B cell (primary cell): Measurements from ENCODE around the gene SLC25A21. TPM values are rescaled to one million over a fixed set of nuclear protein-coding genes. Genes with fewer than 3 reads are reported as not detected.

ENCODE experiments used
- ATAC-seq: fragments of 200-7000 bp; cut with Tn5 transposase; one replicate; pipeline ENCODE4 v1.10.0; 2021; ENCODE audit warnings: low read depth, mild to moderate bottlenecking, moderate number of reproducible peaks, moderate library complexity
- CTCF ChIA-PET: fragments of 350-600 bp; sonication (Branson Sonifier 250); formaldehyde crosslinking; loops from one replicate; lab custom pipeline; 2021; ENCODE audit warnings: antibody characterized with exemption, inconsistent platforms; lab: Charles Lee
- POLR2A ChIA-PET: fragments of 350-600 bp; sonication (Branson Sonifier 250); formaldehyde crosslinking; loops from one replicate; lab custom pipeline; 2021; ENCODE audit warnings: antibody characterized with exemption; lab: Charles Lee
- DNase-seq: peaks from one replicate; pipeline ENCODE4 v3.0.0; 2013
- H2AFZ ChIP-seq: 2 replicates; pipeline ENCODE4 v1.6.1; 2012; ENCODE audit warnings: mild to moderate bottlenecking, low read depth, low read length; ENCODE audit not compliant: insufficient read depth, poor library complexity, severe bottlenecking
- H3K27ac ChIP-seq, 2 donors: 1 replicate in 1 of 2; 2 replicates in 1 of 2; pipeline ENCODE4 v1.5.1; 2012 to 2013; ENCODE audit warnings: low read length in 2 of 2, mild to moderate bottlenecking in 2 of 2, moderate library complexity in 1 of 2
- H3K27me3 ChIP-seq, 4 experiments: fragments of 200-600 bp in 1 of 4; sonication (generic) in 1 of 4; replicated peaks in 1 of 4; 1 replicate in 2 of 4; 2 replicates in 2 of 4; pipeline versions ENCODE4 v1.6.1 to v1.7.0; 2013 to 2016; ENCODE audit warnings: low read length in 3 of 4, mild to moderate bottlenecking in 2 of 4, mixed read lengths in 1 of 4, moderate library complexity in 1 of 4; ENCODE audit not compliant: insufficient read depth in 4 of 4, control insufficient read depth in 3 of 4; ENCODE audit errors: control extremely low read depth in 1 of 4
- H3K36me3 ChIP-seq, 2 experiments: replicated peaks in 1 of 2; 1 replicate in 1 of 2; 2 replicates in 1 of 2; pipeline versions ENCODE4 v1.6.1 to v1.7.1; 2013; ENCODE audit warnings: low read length in 1 of 2; ENCODE audit not compliant: insufficient read depth in 2 of 2, control insufficient read depth in 1 of 2; ENCODE audit errors: control extremely low read depth in 1 of 2, extremely low read depth in 1 of 2
- H3K4me1 ChIP-seq, 2 donors: fragments of 200-600 bp in 1 of 2; sonication (generic) in 1 of 2; 1 replicate in 1 of 2; 2 replicates in 1 of 2; pipeline versions ENCODE4 v1.5.1 to v1.6.1; 2013 to 2017; ENCODE audit warnings: low read length in 2 of 2; ENCODE audit not compliant: control insufficient read depth in 2 of 2, insufficient read depth in 2 of 2
- H3K4me2 ChIP-seq: replicated peaks from 2 replicates; pipeline ENCODE3; 2012; ENCODE audit warnings: mild to moderate bottlenecking, low read depth, low read length; ENCODE audit not compliant: poor library complexity, severe bottlenecking
- H3K4me3 ChIP-seq, 5 experiments: fragments of 200-600 bp in 1 of 5; sonication (generic) in 1 of 5; 1 replicate in 3 of 5; 2 replicates in 2 of 5; pipeline versions ENCODE4 v1.5.1 to v1.7.0; 2011 to 2016; ENCODE audit warnings: low read length in 4 of 5, mild to moderate bottlenecking in 4 of 5, low read depth in 2 of 5, control low read depth in 1 of 5, moderate library complexity in 1 of 5; ENCODE audit not compliant: insufficient read depth in 1 of 5; ENCODE audit errors: control extremely low read depth in 1 of 5, extremely low read depth in 1 of 5
- H3K79me2 ChIP-seq: fragments of 200-600 bp; sonication (generic); one replicate; pipeline ENCODE4 v1.6.0; 2016; ENCODE audit warnings: low read length; ENCODE audit not compliant: control insufficient read depth, insufficient read depth
- H3K9ac ChIP-seq: fragments of 200-600 bp; sonication (generic); 2 replicates; pipeline ENCODE4 v1.6.1; 2017; ENCODE audit warnings: mild to moderate bottlenecking, low read length, moderate library complexity
- H3K9me3 ChIP-seq, 3 donors: one replicate each; pipeline versions ENCODE4 v1.6.1 to v1.7.1; 2013; ENCODE audit warnings: low read length in 2 of 3; ENCODE audit not compliant: control insufficient read depth in 2 of 3, insufficient read depth in 1 of 3; ENCODE audit errors: control extremely low read depth in 1 of 3
- H4K20me1 ChIP-seq: 2 replicates; pipeline ENCODE4 v1.6.0; 2012; ENCODE audit warnings: mild to moderate bottlenecking, low read length; ENCODE audit not compliant: insufficient read depth, control insufficient read depth, poor library complexity, severe bottlenecking
- H3K27ac Mint-ChIP-seq: one replicate; pipeline ENCODE4 v1.8.0; 2021; ENCODE audit warnings: mixed read lengths
- H3K27me3 Mint-ChIP-seq: one replicate; pipeline ENCODE4 v1.8.0; 2021; ENCODE audit warnings: mixed read lengths
- H3K4me1 Mint-ChIP-seq: one replicate; pipeline ENCODE4 v1.8.0; 2021; ENCODE audit warnings: mixed read lengths
- H3K4me3 Mint-ChIP-seq: one replicate; pipeline ENCODE4 v1.8.0; 2021; ENCODE audit warnings: mixed read lengths
- H3K9me3 Mint-ChIP-seq: one replicate; pipeline ENCODE4 v1.8.0; 2022; ENCODE audit warnings: mixed read lengths; ENCODE audit not compliant: insufficient read depth
- EZH2 ChIP-seq: IDR thresholded peaks from 2 replicates; pipeline ENCODE4 v1.6.1; 2012; ENCODE audit warnings: borderline replicate concordance, low read depth, mild to moderate bottlenecking, moderate library complexity, low read length; ENCODE audit not compliant: insufficient read depth, poor library complexity, severe bottlenecking
- WGBS: methylation state at CpG from one replicate; pipeline ENCODE4 v1.1.5; 2013; ENCODE audit warnings: missing lambda C conversion rate; ENCODE audit not compliant: insufficient coverage; 5-methylcytosine and 5-hydroxymethylcytosine counted together
- intact Hi-C: fragments of 100-400 bp; cut with micrococcal nuclease; formaldehyde crosslinking; loops from one replicate; pipeline ENCODE4 v1.10.0; 2022
- polyA plus RNA-seq: library from polyadenylated mRNA; depleted of rRNA; stranded (reverse); fragments of >200 nt; gene quantifications from 2 replicates; pipeline ENCODE4 v1.2.3, GENCODE V29; 2012
- total RNA-seq, 2 donors: library from RNA; stranded (reverse); fragments of 120-200 nt in 1 of 2; gene quantifications; 1 replicate in 1 of 2; 2 replicates in 1 of 2; pipeline versions ENCODE4 v1.2.3 to v1.2.4, GENCODE V29; 2013 to 2022
- TF ChIP-seq, protein P1 (sequence below): fragments of 200-600 bp; IDR thresholded peaks from one replicate; pipeline ENCODE4 v1.8.0; 2022; ENCODE audit warnings: antibody characterized with exemption, mild to moderate bottlenecking

The SLC25A21 gene
- total and polyA plus RNA-seq, 2 donors (not counting 1 experiment from before 2014, with no cell fraction given): not detected

DNA sequence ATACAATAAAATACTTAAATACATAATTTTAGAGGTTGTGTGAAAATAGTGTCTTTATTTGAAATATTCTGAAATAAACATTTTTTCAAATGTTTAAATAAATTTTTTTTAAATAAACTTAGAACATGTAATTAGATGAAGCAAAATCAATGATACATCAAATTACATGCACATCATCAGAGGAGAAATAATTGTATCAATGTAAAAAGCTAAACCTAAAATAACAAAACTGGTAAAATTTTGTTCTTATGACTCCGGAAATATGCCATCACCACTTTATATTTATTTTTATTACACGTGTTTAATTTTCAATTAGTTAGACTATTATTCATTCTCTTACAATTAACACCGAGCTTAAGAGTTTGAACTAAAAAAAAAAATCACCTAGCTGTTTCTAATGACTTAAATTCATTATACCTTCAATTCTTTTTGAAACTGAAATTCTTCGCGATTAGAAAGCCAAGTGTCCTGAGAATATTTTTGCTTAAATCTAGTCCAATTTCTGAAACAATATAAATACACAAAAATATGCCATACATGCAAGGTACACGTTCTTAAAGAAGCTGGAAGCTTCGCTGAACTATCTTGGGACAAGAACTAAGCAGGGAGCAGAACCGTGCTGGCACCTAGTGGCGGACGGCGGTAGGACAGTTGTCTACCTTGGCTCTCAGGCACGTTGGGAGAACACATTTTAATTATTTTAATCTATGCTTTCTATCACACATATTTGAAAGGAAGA is 230.5 kb downstream of the SLC25A21 start:
- no peaks in the 10 kb centered on the region for H4K20me1 ChIP-seq
- WGBS: 80% methylated on average over 1 of the region's 12 CpGs
- intact Hi-C loops: loop anchor here (5.0 to 10.0 kb wide), 2 partner anchors 390 to 1057 kb away; no protein-coding TSS in a partner anchor
- H3K9ac ChIP-seq: no peak overlapping the region
- H3K4me1 ChIP-seq: no peaks in the 10 kb centered on the region
- Mint-ChIP-seq H3K9me3 (no peaks in the 10 kb centered on the region), H3K27ac (no peak overlapping the region), H3K27me3 (no peaks in the 10 kb centered on the region), H3K4me3 (no peak overlapping the region), H3K4me1 (no peaks in the 10 kb centered on the region)
- no peaks in the 10 kb centered on the region for H3K9me3 ChIP-seq
- no peaks in the 10 kb centered on the region for H3K27me3 ChIP-seq
- no peak overlapping the region for H3K4me2 ChIP-seq
- H3K36me3 ChIP-seq: no peaks in the 10 kb centered on the region
- H3K79me2 ChIP-seq: no peaks in the 10 kb centered on the region
- ChIA-PET POLR2A (no interaction called here), CTCF (interaction anchor here (0.7 to 2.0 kb wide), 8 partner anchors 8 to 1063 kb away, joined by 3 to 12 read pairs (median 3); no protein-coding TSS in a partner anchor)
- no peak for ATAC-seq
- TF ChIP-seq, protein P1, sequence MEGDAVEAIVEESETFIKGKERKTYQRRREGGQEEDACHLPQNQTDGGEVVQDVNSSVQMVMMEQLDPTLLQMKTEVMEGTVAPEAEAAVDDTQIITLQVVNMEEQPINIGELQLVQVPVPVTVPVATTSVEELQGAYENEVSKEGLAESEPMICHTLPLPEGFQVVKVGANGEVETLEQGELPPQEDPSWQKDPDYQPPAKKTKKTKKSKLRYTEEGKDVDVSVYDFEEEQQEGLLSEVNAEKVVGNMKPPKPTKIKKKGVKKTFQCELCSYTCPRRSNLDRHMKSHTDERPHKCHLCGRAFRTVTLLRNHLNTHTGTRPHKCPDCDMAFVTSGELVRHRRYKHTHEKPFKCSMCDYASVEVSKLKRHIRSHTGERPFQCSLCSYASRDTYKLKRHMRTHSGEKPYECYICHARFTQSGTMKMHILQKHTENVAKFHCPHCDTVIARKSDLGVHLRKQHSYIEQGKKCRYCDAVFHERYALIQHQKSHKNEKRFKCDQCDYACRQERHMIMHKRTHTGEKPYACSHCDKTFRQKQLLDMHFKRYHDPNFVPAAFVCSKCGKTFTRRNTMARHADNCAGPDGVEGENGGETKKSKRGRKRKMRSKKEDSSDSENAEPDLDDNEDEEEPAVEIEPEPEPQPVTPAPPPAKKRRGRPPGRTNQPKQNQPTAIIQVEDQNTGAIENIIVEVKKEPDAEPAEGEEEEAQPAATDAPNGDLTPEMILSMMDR: peak; percentile 98
- no peak for TF ChIP-seq EZH2
- no peak overlapping the region for H2AFZ ChIP-seq
- peak; percentile 21 for DNase-seq
- no peak overlapping the region for H3K27ac ChIP-seq
- no peak overlapping the region for H3K4me3 ChIP-seq

DNA sequence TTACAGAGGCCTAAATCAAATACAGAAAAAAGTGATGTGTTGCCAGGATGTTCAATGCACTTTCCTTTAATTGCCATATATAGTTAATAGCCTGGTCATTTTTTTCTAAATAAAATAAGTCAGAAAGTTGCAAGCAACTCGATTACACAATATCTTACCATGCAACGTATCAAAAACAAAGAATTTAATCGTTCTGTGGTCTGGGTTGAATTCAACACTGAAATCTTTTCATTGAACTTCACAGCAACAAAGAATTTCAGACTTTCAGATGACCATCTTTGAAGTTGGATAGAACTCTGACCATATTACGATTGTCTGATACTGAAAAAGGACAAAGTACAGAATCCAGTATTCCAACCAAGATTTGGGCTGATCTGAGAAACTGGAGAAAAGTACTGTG is 231.9 kb downstream of the SLC25A21 start:
- Histone ChIP-seq H3K27ac (no peak overlapping the region), H2AFZ (no peak overlapping the region), H3K79me2 (no peaks in the 10 kb centered on the region), H3K4me2 (no peak overlapping the region), H3K36me3 (no peaks in the 10 kb centered on the region), H3K9me3 (no peaks in the 10 kb centered on the region), H3K9ac (no peak overlapping the region), H4K20me1 (no peaks in the 10 kb centered on the region), H3K4me1 (no peaks in the 10 kb centered on the region), H3K4me3 (no peak overlapping the region), H3K27me3 (no peaks in the 10 kb centered on the region)
- POLR2A ChIA-PET: no interaction called here
- no peaks in the 10 kb centered on the region for H3K27me3 Mint-ChIP-seq
- ATAC-seq (no peak), DNase-seq (no peak)
- no peak overlapping the region for H3K4me3 Mint-ChIP-seq
- H3K4me1 Mint-ChIP-seq: no peaks in the 10 kb centered on the region
- CTCF ChIA-PET: interaction anchor here (1.2 kb wide), 1 partner anchor 13 kb away, joined by 3 read pairs; no protein-coding TSS in a partner anchor
- WGBS: 23% methylated on average over 3 of the region's 4 CpGs
- no peaks in the 10 kb centered on the region for H3K9me3 Mint-ChIP-seq
- TF ChIP-seq, protein P1: no peak
- no peak for TF ChIP-seq EZH2
- no peak overlapping the region for H3K27ac Mint-ChIP-seq
- intact Hi-C loops: loop anchor here (5.0 to 10.0 kb wide), 2 partner anchors 388 to 1056 kb away; no protein-coding TSS in a partner anchor
